Measurements from ENCODE around the gene ARAP1.

Gene ARAP1

DNA sequence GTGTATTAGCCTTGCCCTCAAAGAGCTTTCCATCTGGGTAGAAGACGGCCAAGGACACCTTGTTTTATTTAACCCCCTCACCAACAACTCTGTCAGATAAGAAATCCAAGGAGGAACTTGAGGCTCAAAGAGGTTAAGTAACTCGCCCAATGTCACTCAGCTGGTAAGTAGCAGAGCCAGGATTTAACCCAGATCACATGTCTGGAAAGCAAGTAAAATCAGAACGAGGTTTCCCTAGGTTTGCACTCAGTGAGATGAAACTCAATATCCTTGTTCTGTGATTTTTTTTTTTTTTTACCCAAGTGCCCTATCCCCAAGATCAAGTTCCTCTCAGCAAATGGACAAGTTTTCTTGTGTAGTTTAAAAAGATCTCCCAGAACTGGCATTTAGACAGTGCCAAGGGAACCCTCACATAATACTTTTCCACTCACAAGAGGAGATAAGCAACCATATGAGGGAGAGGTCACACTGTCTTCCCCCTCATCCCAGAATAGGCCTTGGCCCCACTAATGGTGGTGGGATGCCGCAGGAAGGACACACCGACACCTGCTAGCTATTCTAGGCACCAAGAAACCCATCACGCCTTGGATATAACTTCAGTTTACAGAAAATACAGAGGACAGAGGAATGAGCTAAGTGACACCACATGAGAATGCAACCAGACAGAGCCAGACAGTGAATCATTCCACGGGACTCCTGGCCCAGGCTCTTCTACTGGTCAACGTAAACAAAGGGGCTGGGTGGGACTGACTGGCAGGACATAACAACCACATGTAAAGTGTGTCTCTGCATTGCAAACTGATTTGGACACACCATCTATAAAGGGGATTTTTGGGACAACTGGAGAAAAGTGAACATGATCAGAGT lies 8.6 kb upstream of the ARAP1 start:
- no peak for DNase-seq

DNA sequence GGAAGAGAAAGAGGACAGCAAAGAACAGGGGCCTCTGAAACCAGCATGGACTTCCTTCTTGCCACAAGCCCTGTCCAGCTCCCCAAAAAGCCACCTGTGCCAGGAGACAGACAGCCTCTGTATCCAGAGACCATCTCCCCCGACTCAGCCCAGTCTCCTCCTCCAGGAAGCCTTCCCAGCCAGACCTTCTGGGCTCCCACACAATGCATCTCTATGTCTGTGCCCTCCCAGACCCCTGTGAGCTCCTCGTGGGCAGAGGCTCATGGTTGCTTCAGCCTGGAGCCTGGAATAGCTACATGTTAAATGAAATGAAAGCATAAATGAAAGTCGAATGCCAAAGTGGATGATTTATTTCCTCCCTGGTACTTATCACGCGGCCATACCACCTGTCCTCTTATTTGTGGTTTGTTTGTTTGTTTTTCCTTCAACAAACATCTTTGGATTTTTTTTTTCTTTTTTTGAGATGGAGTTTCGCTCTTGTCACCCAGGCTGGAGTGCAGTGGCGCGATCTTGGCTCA lies 7.3 kb upstream of the ARAP1 start:
- DNase-seq = no peak

DNA sequence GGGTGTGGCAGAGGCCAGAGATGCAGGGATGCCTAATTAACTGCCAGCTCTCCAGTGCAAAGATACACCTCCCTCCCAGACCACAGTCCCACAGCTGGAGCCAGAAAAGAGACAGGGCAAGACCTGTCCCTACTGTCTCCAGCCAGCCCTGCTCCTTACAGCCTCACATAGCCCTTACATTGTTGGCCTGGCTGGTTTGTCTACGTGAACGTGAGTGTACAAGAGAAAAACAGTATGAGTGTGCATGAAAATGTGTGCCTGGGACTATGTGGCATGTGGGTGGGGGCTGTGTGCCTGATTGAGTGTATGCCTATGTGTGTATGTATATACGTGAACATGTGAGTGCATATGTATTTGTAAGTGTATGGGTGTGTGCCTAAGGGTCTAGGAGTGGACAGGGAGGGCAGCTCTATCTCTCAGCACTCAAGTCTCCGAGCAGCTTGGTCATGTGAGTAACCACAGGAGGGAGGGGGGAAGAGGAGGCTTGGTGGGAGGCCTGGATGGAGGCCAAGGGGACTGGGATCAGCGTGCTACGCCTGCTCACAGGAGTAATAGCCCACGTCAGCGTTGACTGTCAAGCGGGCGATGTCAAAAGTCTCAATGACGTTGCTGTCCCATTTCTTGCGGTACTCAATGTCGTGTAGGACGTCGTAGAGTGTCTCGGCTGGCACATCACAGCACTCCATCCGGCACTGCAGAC lies 6.6 kb upstream of the ARAP1 start:
- no peak for DNase-seq

DNA sequence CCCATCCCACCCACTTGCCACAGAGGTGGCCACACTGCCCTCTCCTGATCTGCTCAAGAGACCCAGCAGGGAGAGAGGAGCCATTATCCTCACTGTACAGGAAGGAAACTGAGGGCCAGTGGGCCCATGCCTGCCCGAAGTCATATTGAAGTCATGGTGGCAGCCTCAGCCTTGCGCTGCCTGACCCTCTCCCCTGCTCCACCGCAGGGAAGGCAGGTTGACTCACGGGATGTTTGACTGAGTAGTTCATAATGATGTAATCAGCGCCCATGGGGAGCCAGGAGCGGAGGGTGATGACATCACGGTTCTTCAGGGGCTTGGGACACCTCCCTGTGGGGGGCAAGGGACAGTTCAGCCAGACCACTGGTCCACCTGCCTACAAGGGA lies 6.1 kb upstream of the ARAP1 start:
- no peak for DNase-seq

DNA sequence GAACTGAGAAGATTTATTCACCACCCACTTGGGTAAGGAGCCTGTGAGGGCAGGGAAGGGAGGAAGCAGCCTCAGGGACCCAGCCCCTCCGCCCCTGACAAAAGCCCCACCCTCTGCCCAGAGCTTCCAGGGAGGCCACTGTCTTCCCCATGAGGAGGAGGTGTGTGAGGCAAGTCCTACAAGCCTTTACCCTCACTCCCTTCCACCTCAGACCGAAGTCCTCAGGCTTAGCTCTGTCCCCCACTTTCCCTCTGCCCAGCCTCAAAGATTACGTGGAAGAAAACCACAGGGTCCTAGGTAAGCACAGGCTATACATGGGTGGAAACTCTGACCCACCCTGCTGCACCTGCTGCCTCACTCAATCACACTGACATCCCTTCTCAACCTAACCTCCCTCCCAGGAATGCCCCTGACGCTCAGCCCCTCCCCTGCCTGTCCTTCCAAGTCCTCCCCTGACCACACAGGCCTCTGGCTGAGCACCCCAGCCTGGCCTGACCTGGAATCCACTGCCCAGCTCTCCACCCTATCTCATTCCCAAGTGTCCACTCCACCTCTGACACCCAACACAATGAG lies 3.6 kb upstream of the ARAP1 start:
- no peak for DNase-seq

DNA sequence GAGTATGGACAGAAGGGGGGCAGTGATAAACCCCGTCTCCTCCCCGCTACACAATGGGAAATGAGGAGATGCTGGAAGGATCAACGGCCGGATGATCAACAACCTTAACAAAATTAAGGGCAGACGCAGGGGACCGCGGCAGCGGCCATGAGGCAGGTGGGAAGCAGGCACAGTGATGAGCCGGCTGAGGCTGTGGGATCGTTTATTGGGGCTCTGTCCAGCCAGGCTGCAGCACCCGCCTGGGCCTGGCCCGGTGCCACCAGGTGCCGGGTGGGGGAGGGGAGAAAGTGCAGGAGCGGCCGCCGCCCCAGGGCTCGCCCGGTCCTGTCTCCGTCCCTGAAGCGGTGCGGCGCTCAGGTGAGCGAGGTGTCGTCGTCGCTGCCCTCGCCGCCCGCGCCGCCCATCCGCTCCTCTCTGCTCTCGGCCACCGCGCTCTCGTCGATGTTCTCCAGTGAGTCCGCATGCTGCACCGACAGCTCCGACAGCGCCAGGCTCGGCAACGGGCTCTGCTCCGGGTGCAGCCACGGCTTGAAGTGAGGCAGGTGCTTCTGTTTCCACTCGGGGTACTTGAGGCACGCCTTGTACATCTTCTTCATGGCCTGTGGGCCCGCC lies 2.4 kb upstream of the ARAP1 start:
- no peak for DNase-seq

DNA sequence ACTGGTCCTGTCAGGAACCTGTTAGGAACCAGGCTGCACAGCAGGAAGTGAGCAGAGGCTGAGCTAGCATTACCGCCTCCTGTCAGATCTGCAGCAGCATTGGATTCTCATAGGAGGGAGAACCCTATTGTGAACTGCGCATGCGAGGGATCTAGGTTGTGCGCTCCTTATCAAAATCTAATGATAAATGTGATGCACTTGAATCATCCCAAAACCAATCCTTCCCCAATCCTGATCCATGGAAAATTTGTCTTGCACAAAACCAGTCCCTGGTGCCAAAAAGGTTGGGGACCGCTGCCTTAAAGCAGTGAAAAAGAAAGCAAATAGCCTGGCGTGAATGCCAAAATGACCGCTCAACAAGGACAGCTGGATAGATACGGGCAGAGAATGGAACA lies 1.9 kb upstream of the ARAP1 start:
- DNase-seq = no peak

DNA sequence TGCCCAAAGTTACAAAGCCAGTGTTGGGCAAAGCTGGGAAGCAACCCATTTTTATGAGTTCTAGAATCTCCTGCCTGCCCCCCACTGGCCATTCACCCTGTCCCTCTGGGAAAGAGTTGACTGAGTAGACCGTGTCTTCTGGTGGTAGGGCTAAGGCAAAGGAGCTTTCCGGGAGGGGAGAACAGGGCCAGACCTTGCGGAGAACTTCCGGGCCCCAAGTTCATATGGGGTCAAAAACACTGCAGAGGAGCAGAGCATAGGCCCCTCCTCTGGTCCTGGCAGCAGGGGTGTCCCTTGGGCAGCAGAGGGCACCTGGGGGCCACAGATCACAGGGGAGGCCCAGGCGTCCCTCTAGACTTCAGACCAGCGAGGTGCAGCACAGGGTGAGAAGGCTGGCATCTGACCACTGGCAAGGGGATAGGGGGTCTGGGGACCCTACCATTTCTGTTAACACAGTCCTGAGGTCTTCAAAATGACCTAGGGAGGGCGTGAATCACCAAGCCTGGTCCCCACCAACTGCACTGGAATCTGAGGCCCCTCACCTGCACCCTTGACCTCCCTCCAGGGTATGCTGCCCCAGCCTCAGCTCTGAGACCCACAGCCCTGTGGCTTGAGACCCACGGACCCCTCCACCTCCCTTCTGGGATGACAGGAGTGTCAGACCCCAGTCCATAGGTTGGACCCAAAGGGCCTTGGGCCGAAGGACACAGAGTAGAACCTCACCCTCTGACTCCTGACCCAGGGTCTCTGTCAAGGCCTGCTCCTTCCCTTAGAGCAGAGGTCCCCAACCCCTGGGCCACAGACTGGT lies 1.3 kb upstream of the ARAP1 start:
- no peak for DNase-seq

DNA sequence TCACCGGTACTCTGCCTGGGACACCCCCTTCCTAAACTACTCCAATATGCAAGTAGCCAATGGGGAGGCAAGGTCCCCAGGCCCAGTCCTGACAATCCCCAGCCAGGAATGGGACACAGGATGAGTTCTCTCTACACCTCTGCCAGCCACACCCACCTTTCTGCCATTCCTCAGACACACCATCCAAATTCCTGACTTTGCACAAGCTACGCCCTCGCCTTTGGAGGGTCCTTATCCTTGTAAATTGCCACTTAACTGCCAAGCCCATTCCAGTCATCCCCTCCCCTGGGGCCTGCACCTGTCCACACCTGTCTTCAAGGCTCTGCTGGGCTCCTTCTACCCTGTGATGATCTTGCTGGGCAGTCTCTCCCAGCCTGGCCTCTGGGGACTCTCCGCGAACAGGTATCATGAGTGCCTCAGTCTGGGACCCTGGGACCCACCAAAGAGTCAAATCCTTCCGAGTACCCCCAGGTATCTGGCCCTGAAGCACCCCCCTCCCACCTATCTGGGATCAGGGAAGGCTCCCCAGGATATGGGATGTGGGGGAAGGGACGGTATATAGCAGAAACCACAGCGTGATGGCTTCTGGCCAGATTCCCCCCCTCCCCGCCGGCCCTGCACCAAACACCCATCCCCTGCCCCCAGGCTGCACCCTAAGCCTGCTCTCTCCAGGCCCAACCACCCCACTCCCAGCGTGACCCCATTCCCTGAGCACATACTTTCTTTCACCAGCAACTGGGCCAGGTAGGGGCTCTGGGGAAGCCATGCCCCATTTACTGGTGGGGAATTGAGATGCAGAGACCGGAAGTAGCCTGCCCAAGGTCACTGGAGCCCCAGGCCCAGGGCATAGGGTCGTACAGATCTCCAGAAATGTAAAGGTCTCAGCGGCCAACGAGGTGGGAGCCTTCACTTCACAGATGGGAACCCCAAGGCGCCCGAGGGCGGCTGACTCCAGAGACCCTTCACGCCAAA lies 806 bp downstream of the ARAP1 start:
- DNase-seq = no peak

DNA sequence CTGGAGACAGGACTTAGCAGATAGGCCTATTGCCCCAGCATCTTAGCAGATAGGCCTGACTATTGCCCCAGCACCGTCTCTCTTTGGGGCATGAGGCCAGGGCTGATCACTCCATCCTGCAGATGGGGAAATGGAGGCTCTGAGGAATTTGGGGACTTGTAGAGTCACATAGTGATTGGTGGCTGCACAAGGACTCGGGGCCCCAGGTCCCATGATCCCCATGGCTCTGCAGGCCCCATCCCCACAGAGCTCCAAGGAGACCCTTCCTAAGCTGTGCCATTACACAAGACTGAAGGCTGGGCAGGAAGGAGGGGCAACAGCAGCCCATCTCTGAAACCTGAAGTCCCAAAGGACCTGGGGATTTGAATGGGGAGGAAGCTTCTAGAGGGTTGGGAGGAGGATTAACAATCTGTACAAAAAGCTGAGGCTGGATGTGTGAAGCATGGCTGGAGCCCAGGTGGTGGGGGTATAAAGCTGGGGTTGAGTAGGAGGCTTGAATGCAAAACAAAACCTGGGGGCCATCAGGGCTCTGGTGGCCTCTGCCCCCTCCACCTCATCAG lies 1.6 kb downstream of the ARAP1 start:
- DNase-seq = peak; percentile 22 to 65

DNA sequence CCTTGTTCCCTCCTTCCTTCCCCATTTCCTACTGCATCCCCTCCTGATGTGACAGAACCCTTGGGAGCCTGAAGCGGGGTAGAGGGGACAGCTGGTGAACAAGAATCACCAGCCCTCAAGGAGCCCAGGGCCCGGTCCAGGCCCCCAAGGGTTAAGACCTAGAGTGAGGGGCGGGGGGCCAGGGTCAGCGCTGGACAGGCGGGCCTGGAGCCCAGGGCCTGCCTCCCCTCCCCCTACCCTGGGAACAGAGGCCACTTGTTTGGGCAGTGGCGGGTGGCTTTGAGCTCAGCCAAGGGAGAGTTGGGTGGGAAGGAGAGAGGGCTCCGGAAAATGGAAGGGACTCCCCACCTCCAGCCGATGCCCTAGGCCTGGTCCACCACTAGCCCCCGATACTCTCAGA lies 2.1 kb downstream of the ARAP1 start:
- DNase-seq = no peak

DNA sequence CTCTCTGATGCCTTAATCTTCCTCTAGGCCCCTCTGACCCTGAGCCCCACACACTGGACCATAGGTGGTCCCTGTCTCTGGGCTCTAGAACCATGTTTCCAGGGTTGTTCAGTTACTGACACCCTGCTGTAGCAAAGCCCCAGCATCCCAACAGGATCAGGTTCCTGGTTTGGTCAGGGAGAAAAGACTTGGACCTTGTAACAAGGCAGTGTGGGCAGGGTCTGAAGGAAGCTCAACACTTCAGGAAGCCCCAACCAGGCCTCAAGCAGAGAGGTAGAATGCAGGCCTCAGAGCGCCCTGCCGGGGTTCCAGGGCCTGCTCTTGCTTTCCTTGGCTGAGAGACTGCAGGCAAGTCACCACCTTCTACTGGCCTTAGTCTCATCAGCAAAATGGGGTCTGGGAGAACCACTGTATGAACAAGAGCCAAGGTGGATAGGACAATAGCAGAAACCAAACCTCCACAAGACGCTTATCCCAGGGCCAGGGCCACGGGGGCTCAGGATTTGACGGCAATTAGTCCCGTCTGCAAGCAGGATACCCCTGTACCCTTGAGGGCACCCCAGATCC lies 4.8 kb downstream of the ARAP1 start:
- no peak for DNase-seq

DNA sequence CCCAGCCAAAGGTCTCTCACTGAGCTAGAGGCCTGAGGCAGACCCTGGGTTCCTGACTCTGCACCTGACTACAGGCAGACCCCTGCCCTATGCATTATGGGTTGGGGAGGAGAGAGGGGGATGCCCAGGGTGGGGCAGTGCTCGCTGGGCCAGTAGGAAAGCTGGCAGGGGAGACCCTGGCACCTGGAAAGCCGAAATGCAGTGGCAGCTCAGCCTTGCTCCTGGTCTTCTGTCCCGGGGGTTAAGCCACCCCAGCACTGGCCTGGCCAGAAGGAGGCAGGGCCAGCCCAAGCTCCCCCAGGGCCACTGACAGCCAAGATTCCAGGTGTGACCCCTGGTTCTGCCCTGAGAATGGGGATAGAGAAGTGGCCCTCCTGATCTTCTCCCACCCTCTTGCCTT lies 5.4 kb downstream of the ARAP1 start:
- no peak for DNase-seq

DNA sequence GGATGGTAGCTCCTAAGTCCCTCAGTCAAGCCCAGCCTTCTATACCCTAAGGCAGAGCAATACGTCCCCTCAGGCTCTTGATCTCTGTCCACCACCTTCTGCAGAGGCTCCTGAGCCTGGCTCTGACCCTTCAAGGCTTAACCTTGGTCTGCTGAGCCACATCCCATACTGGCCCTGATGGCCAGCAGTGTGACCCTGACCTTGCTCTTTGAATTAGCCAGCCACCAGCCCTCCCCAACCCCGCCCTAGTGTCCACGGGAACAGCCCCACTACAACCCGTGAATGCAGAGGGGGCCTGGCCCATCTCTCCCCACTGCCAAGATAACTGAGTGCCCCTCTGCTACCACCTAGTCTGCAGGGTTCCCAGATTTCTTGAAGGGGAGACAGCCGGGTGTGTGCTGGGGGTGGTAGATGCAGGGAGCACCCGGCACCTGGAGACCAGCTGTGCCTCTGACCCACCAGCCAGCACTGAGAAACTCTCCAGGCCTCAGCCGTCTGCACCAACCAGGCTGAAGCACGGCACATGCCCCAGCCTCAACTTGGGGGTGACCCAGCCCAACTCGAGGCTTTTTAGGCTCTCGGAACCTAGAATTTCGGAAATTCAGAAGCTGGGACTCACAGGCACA lies 6.2 kb downstream of the ARAP1 start:
- peak in 1 of 2 experiments; percentile 46 for DNase-seq

DNA sequence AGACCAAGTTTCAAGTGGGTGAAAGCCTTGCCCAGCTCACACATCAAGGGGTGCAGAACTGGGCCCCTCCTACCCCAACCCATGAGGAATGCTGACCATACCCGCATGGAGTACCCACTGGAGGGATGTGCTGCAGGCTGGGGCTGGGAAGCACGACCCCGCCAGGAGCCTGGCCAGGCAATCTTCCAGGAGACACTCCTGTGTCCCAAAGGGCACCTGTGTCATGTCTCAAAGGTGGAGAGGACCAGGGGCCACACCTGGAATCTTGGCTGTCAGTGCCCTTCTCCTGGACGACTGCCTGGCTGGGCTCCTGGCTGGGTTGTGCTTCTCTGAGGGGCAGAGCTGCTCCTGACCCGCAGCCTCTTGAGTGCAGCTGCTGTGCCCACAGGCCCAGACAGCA lies 6.7 kb downstream of the ARAP1 start:
- no peak for DNase-seq

DNA sequence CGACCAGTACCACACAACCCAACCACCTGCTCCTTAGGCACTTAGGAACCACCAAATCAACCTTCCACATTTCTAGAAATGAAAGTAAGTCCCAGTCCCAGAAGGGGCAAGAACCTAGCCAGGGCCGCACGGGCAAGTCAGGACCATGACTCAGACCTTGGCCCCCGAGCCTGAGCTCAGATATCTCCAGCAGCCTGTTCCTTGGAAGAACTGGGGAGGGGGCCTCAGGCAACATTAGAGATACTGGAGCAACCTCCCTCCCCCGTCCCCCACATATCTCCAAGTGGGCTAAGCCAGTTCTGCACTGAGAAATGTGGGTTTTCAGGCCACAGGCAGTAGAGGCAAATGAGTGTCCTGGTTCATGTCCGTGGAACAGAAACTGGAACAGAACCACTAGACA lies 7.7 kb downstream of the ARAP1 start:
- peak in 1 of 2 experiments; percentile 43 for DNase-seq

DNA sequence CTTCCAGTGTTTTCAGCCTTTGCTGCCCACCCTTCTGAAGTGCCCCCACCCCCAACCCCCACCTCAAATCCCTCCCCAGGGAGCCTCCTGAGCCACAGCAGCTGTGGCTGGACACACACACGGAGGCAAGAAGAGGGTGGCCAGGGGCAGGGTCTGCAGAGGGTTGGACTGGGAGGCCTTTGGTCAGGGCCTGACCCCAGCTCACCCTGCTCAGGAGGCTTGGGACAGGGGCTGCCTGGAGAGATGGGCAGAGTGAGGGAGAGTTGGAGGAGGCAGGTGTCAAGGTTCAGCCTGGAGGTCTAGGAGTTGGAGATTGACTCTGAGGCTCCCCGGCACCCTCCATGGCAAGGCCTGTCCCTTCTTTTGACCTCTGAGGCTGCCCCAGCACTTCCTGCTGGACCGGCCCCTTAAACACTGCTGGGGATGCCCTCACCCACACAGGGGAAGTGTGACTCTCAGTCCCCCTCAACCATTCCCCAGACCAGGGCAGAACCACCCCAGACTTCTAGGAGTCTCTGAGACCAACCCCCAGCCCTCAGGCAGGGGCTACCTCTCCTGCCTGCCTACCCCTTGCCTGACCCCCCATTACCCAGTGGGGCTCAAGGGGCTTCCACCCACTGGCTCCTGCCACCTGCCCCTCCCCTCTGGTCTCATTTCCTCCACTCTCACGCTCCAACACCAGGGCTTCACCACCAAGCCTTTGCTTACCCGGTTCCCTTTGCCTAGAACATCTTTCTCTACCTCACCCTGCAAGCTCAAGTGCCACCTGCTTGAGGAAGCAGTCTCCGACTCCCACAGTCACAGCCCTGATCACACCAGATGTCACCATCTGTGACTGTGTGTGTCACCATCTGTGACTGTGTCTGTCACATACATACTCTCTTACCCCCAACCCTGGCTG lies 8.6 kb downstream of the ARAP1 start:
- peak; percentile 92 to 97 for DNase-seq

DNA sequence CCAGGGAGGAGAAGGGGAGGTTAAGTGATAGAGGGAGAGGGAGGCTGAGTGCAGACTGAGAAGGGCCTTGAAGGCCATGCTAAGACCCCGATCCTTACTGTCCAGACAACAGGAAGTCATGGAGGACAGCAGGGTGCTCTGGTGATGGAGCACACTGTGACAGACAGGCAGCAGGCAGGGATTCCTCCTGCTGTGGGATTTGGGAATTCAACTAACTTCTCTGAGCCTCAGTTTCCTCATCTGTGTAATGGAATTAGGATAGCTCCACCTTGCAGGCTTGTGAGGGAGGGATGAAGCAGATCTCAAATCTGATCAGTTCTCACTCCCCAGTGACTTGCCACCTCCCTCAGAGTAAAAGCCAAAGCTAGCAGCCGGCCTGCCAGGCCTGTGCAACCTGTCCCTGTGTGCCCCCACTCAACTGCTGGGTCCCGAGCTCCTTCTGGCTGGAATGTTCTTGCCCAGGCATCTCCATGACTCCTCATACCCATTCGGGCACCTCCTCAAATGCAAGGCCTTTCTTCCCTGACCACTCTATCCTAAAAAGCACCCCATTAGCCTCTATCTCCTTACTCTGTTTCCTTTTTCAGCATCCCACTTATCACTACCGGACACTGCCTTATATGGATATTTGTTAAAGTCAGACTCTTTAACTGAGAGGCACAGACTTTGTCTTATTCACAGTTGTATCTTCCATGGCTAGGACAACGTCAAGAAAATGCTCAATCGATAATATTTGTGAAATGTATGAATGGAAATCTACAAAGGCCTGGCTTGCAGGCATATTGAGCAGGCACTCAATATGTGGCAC lies 9.5 kb downstream of the ARAP1 start:
- no peak for DNase-seq
